ENCODE measurements around the gene PLK5.

PLK5 gene

GRCh38 chr19:1574354-1575136, 50.7 kb downstream of the PLK5 start:
- TF ChIP-seq, protein P1, sequence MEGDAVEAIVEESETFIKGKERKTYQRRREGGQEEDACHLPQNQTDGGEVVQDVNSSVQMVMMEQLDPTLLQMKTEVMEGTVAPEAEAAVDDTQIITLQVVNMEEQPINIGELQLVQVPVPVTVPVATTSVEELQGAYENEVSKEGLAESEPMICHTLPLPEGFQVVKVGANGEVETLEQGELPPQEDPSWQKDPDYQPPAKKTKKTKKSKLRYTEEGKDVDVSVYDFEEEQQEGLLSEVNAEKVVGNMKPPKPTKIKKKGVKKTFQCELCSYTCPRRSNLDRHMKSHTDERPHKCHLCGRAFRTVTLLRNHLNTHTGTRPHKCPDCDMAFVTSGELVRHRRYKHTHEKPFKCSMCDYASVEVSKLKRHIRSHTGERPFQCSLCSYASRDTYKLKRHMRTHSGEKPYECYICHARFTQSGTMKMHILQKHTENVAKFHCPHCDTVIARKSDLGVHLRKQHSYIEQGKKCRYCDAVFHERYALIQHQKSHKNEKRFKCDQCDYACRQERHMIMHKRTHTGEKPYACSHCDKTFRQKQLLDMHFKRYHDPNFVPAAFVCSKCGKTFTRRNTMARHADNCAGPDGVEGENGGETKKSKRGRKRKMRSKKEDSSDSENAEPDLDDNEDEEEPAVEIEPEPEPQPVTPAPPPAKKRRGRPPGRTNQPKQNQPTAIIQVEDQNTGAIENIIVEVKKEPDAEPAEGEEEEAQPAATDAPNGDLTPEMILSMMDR (IDR thresholded peaks at IDR 0.05; ENCODE audit: borderline replicate concordance, insufficient read depth, low read depth, low read length), result no peak

GRCh38 chr19:1575323-1576241, 51.7 kb downstream of the PLK5 start:
- TF ChIP-seq, protein P1 (IDR thresholded peaks at IDR 0.05; ENCODE audit: borderline replicate concordance, insufficient read depth, low read depth, low read length), result no peak
- no peak overlapping the region for H3K4me3 ChIP-seq (ENCODE audit: low read depth, low read length)

More at GRCh38 chr19:1574354-1575136, 50.7 kb downstream of the PLK5 start:
- H3K4me3 ChIP-seq (ENCODE audit: low read depth, low read length), result no peak overlapping the region

- H3K4me3 ChIP-seq (ENCODE audit: low read depth, low read length), result no peak overlapping the region
- TF ChIP-seq, protein P1 (IDR thresholded peaks at IDR 0.05; ENCODE audit: borderline replicate concordance, insufficient read depth, low read depth, low read length), result no peak
These were observed 52.6 kb downstream of the PLK5 start for GRCh38 chr19:1576242-1577089.

DNA sequence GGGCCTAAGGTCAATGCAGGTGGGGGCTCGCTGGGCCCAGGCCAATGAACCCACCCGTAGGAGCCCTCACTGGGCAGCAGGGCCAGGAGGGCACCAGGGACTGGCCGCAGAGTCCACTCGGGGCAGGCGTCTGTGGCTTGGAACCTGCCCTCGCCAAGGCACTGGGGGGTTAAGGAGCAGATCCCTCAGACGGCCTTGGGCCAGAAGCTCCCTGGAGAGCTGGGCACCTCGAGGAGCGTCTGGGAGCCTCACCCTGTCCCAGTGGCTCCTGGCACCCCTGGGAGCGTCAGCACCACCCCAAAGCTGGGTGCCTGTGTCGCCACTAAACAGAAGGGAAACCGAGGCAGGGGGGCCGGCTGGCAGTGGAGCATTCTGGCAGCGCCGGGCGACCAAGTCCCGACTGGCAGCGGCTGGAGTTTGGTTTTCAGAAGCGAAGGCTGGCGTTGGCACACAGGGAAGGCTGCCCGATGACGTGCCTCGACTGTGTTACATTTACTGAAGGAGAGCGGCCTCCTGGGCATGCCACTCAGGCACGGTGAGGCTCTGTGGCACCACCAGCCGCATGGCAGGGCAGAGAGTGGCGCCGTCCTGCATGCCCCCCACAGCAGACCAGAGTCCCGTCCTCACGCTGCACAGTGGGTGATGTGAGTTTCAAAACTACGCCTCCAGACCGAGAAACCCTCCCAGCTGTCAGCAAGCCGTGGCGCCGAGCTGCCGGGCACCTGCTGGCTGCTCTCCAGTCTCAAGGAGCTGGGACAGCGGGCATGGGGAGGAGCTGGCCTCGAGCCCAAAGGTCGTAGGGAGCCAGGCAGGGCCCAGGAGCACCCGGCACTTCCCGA, 53.4 kb downstream of the PLK5 start:
- TF ChIP-seq, protein P1 (IDR thresholded peaks at IDR 0.05; ENCODE audit: borderline replicate concordance, insufficient read depth, low read depth, low read length), result no peak
- no peak overlapping the region for H3K4me3 ChIP-seq (ENCODE audit: low read depth, low read length)

DNA sequence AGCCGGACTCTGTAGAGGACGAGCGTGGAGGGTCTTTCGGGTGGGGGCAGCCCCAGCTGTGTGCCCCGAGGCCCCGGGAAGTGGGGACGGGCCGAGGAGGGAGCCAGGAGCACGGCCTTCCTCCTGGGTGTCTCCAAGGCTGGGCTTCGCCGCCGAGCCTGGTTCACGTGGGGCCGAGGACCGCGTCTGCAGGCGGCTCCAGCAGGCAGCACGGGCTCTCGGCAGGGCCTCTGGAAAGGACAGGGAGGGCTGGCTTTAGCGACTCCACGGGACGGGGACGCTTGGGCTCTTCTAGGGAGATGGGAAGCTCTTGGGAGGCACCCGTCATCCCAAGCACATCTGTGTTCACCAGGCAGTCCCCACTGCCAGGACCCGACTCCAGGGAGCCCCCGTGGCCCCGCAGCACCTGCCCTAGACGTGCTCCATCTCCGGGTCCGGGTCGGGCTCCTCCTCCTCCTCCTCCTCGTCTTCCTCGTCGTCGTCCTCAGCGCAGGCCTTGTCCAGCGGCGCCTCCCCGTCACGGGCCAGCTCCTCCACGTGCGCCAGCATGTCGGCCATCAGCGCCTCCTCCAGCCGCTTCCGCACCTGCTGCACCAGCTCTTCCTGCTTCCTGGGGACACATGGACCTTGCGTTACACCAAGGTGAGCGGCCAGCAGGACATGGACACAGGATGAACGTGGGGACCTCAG, 54.2 kb downstream of the PLK5 start:
- no peak overlapping the region for H3K4me3 ChIP-seq (ENCODE audit: low read depth, low read length)

More for the DNA sequence above, 54.2 kb downstream of the PLK5 start:
- TF ChIP-seq, protein P1 (IDR thresholded peaks at IDR 0.05; ENCODE audit: borderline replicate concordance, insufficient read depth, low read depth, low read length), result no peak

Data from GM12875 (cell line).